Sigmoid colon (tissue), 7 donors: Measurements from ENCODE around the gene HDAC6. TPM values are rescaled to one million over a fixed set of nuclear protein-coding genes. Genes with fewer than 3 reads are reported as not detected.
"Not testable (repeated sequence)": the region's sequence is repeated elsewhere in the genome, so short reads cannot be mapped to it uniquely, and the experiment has no call there.

Source experiments
- DNase-seq: peaks from one replicate; pipeline ENCODE4 v3.0.0-alpha.2; 2019
- H3K27ac ChIP-seq, 4 donors: fragments of 200-600 bp; sonication (generic); one replicate each; pipeline ENCODE4 v1.5.1; 2016 to 2019; ENCODE audit warnings: mild to moderate bottlenecking in 1 of 4
- H3K27me3 ChIP-seq, 3 donors: fragments of 200-600 bp; sonication (generic); one replicate each; pipeline ENCODE4 v1.5.1; 2019; ENCODE audit warnings: mild to moderate bottlenecking in 1 of 3
- H3K36me3 ChIP-seq, 4 donors: fragments of 200-600 bp; sonication (generic); one replicate each; pipeline ENCODE4 v1.5.1; 2016 to 2019
- H3K4me1 ChIP-seq, 4 donors: fragments of 200-600 bp; sonication (generic); one replicate each; pipeline ENCODE4 v1.5.1; 2017 to 2019
- H3K4me3 ChIP-seq, 4 donors: fragments of 200-600 bp; sonication (generic); one replicate each; pipeline ENCODE4 v1.5.1; 2017 to 2019; ENCODE audit warnings: mild to moderate bottlenecking in 2 of 4, moderate library complexity in 1 of 4
- H3K9me3 ChIP-seq, 4 donors: fragments of 200-600 bp in 3 of 4; sonication (generic) in 3 of 4; one replicate each; pipeline versions ENCODE4 v1.5.1 to v1.6.1; 2013 to 2019
- EP300 ChIP-seq, 4 donors: sonication (generic); formaldehyde crosslinking; IDR thresholded peaks; one replicate each; pipeline ENCODE4 v1.6.1; 2017; ENCODE audit warnings: antibody characterized with exemption in 4 of 4
- POLR2A ChIP-seq, 2 donors: fragments of 450-650 bp; IDR thresholded peaks; one replicate each; pipeline ENCODE4 v1.6.1; 2016; ENCODE audit warnings: antibody characterized with exemption in 2 of 2, mild to moderate bottlenecking in 2 of 2, moderate library complexity in 2 of 2
- POLR2AphosphoS5 ChIP-seq, 4 donors: sonication (generic); formaldehyde crosslinking; IDR thresholded peaks; one replicate each; pipeline ENCODE4 v1.6.1; 2017; ENCODE audit warnings: antibody characterized with exemption in 4 of 4
- WGBS, 2 donors: extraction: QIAGEN DNeasy Blood & Tissue Kit; methylation state at CpG; one replicate each; pipeline ENCODE4 v1.1.7; 2013; 5-methylcytosine and 5-hydroxymethylcytosine counted together
- intact Hi-C: fragments of 100-400 bp; cut with DNase I; formaldehyde crosslinking; loops from one replicate; pipeline ENCODE4 v1.15.1; 2023
- polyA plus RNA-seq, 3 donors: library from polyadenylated mRNA; stranded (reverse); fragments of 200-250 nt; gene quantifications; one replicate each; pipeline ENCODE4 v1.2.3, GENCODE V29; 2013
- total RNA-seq, 4 donors: library from RNA; depleted of rRNA; stranded (reverse); fragments of >200 nt; gene quantifications; one replicate each; pipeline ENCODE4 v1.1.0, GENCODE V29; 2016
- TF ChIP-seq, protein P1 (sequence below), 4 experiments: fragments of 450-650 bp in 3 of 4; fragments of 200-600 bp in 1 of 4; IDR thresholded peaks; one replicate each; pipeline ENCODE4 v1.5.1; 2016 to 2019; ENCODE audit warnings: antibody characterized with exemption in 4 of 4, mild to moderate bottlenecking in 3 of 4, moderate library complexity in 2 of 4
- donor health status: healthy with polysubstance abuse.
- donor health status: Bipolar disorder and iron deficiency.
- donor health status: healthy.

Gene HDAC6
- total and polyA plus RNA-seq, 7 donors, result 22.2 to 110 (median 51.8) TPM

DNA sequence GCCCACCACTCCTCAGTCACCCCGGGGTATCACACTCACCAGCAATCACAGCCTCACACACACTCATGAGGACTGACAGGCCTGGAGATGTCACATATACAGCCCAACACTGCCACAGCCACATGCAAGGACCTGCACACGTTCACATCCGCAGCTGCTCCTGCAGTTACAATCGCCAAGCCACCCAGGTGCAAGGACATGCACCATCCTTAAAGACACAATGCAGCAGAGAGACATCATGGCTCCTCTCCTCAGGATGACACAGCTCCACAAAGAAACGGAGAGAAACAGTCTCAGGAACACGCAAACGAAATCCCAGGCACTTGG, 32.5 kb downstream of the HDAC6 start:
- no peak overlapping the region for H3K27ac ChIP-seq
- no peaks in the 10 kb centered on the region for H3K9me3 ChIP-seq
- intact Hi-C loops, result no loop called here
- peaks cover 0 to 12% (median 6%) of the 10 kb centered on the region in 4 donors for H3K4me1 ChIP-seq
- no peaks in the 10 kb centered on the region for H3K36me3 ChIP-seq
- DNase-seq, result no peak
- no peak for TF ChIP-seq POLR2A (IDR thresholded peaks at IDR 0.05)
- TF ChIP-seq POLR2AphosphoS5 (IDR thresholded peaks at IDR 0.05), result no peak
- H3K27me3 ChIP-seq, result peaks cover 10 to 48% (median 16%) of the 10 kb centered on the region in 3 donors
- WGBS, 2 donors, result 6 to 17% methylated on average over 7 of the region's 7 CpGs
- no peak overlapping the region for H3K4me3 ChIP-seq

DNA sequence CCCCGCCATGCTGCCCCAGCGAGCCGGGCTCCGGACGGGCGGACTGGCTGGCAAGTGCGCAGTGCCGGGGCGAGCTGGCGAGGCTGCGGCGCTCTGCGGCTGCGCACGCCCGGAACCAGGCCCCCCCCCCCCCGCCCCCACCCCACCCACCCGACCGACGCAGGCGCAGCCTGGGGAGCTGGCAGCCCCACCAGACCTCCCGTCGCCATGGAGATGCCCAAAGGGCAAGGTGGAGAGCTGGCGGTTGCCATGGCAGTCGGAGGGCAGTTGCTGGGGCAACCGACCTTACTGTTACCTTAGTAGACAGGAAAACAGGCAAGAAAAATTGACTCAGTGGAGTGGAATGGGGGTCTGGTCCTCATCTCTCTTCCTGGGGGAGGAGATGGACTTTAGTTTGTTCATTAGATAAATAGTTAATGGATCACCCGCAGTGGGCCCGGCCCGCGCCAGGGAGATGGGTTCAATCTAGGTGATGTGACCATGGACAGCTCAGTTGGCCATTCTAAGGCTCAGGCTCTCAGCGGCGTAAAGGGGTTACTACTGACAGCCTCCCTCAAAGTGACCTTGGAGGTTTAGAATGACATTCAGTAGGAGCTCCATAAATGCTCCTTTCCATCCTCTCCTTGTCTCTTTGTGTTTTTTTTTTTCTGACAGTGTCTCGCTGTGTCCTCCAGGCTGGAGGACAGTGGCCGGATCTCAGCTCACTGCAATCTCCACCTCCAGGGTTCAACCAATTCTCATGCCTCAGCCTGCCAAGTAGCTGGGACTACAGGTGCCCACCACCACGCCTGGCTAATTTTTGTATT, 33.9 kb downstream of the HDAC6 start, which contains the start of gene PCSK1N:
Gene PCSK1N, minus strand, starts transcription at position 87 of the 806 bp plus-strand sequence. Its CDS starts 78 bp downstream, at position 9.
- Histone ChIP-seq H3K9me3 (no peaks in the 10 kb centered on the region), H3K36me3 (no peaks in the 10 kb centered on the region), H3K27ac (no peak within 1 kb of the TSS), H3K4me3 (peak within 1 kb of the TSS in 2 of 4 donors; percentile 37 to 39), H3K27me3 (peaks cover 10 to 46% (median 16%) of the 10 kb centered on the region in 3 donors), H3K4me1 (peaks cover 0 to 12% (median 6%) of the 10 kb centered on the region in 4 donors)
- intact Hi-C loops, result no loop called here
- WGBS, 2 donors, result 12 to 16% methylated on average over 30 to 35 of the region's 35 CpGs
- TF ChIP-seq POLR2AphosphoS5 (IDR thresholded peaks at IDR 0.05) (no peak), POLR2A (IDR thresholded peaks at IDR 0.05) (no peak), EP300 (IDR thresholded peaks at IDR 0.05) (no peak)
- TF ChIP-seq, protein P1, sequence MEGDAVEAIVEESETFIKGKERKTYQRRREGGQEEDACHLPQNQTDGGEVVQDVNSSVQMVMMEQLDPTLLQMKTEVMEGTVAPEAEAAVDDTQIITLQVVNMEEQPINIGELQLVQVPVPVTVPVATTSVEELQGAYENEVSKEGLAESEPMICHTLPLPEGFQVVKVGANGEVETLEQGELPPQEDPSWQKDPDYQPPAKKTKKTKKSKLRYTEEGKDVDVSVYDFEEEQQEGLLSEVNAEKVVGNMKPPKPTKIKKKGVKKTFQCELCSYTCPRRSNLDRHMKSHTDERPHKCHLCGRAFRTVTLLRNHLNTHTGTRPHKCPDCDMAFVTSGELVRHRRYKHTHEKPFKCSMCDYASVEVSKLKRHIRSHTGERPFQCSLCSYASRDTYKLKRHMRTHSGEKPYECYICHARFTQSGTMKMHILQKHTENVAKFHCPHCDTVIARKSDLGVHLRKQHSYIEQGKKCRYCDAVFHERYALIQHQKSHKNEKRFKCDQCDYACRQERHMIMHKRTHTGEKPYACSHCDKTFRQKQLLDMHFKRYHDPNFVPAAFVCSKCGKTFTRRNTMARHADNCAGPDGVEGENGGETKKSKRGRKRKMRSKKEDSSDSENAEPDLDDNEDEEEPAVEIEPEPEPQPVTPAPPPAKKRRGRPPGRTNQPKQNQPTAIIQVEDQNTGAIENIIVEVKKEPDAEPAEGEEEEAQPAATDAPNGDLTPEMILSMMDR (IDR thresholded peaks at IDR 0.05), result no peak
- no peak for DNase-seq

DNA sequence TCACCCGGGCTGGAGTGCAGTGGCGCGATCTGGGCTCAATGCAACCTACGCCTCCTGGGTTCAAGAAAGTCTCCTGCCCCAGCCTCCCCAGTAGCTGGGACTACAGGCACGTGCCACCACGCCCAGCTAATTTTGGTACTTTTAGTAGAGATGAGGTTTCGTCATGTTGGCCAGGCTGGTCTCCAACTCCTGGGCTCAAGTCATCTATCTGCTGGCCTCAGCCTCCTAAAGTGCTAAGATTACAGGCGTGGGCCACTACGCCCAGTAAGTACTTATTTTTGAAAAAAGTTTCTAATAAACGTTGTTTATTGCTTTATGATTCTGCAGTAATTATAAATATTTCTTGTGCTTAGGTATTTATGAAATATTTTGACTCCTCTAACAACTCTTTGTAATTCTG, 37.8 kb downstream of the HDAC6 start:
- H3K27ac ChIP-seq, result no peak overlapping the region
- intact Hi-C loops, result no loop called here
- TF ChIP-seq POLR2AphosphoS5 (IDR thresholded peaks at IDR 0.05) (no peak), POLR2A (IDR thresholded peaks at IDR 0.05) (no peak), EP300 (IDR thresholded peaks at IDR 0.05) (no peak)
- TF ChIP-seq, protein P1 (IDR thresholded peaks at IDR 0.05), result no peak
- H3K4me1 ChIP-seq, result peaks cover 0 to 7% (median 6%) of the 10 kb centered on the region in 4 donors
- 63 to 89% methylated on average over 10 of the region's 10 CpGs for WGBS, 2 donors
- H3K36me3 ChIP-seq, result no peaks in the 10 kb centered on the region
- no peaks in the 10 kb centered on the region for H3K9me3 ChIP-seq
- DNase-seq, result no peak
- H3K27me3 ChIP-seq, result peaks cover 0 to 10% (median 6%) of the 10 kb centered on the region in 3 donors
- H3K4me3 ChIP-seq, result no peak overlapping the region

DNA sequence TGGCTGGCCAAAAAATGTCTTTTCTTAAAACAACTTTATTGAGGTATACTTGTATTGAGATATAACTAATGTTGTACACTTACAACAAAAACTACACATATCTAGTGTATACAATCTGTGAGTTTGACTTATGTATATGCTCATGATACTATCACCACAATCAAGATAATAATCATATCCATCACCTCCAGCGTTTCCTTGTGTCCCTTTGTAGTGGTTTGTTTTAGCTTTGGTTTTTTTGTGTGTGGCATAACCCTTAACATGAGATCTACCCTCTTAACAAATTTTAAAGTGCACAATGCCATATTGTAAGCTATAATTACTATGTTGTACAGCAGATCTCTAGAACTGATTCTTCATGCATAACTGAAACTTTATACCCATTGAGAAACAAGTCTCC, 47.0 kb downstream of the HDAC6 start:
- H3K36me3 ChIP-seq, result no peaks in the 10 kb centered on the region
- no peaks in the 10 kb centered on the region for H3K9me3 ChIP-seq
- H3K4me3 ChIP-seq, result no peak overlapping the region
- no peak overlapping the region for H3K27ac ChIP-seq
- H3K27me3 ChIP-seq, result no peaks in the 10 kb centered on the region
- no peaks in the 10 kb centered on the region for H3K4me1 ChIP-seq
- intact Hi-C loops, result no loop called here
- no peak for TF ChIP-seq POLR2AphosphoS5 (IDR thresholded peaks at IDR 0.05)
- TF ChIP-seq, protein P1 (IDR thresholded peaks at IDR 0.05), result no peak
- no peak for TF ChIP-seq POLR2A (IDR thresholded peaks at IDR 0.05)
- TF ChIP-seq EP300 (IDR thresholded peaks at IDR 0.05), result no peak
- DNase-seq, result no peak
- 41 to 66% methylated on average over 1 of the region's 1 CpG for WGBS, 2 donors

DNA sequence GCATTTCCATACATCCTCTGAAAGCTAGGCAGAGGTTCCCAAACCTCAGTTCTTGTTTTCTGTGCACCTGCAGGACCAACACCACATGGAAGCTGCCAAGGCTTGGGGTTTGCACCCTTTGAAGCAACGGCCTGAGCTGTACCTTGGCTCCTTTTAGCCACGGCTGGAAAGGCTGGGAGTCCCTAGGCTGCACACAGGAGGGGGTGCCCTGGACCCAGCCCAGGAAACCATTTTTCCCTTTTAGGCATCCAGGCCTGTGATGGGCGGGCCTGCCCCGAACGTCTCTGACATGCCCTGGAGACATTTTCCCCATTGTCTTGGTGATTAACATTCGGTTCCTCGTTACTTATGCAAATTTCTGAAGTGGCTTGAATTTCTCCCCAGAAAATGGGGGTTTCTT, 51.0 kb downstream of the HDAC6 start:
- 84 to 89% methylated on average over 7 of the region's 7 CpGs for WGBS, 2 donors
- no peak overlapping the region for H3K27ac ChIP-seq
- no peaks in the 10 kb centered on the region for H3K4me1 ChIP-seq
- no peak for DNase-seq
- TF ChIP-seq, protein P1 (IDR thresholded peaks at IDR 0.05), result no peak
- TF ChIP-seq POLR2AphosphoS5 (IDR thresholded peaks at IDR 0.05) (no peak), EP300 (IDR thresholded peaks at IDR 0.05) (no peak), POLR2A (IDR thresholded peaks at IDR 0.05) (no peak)
- intact Hi-C loops, result no loop called here
- H3K36me3 ChIP-seq, result no peaks in the 10 kb centered on the region
- H3K4me3 ChIP-seq, result no peak overlapping the region
- no peaks in the 10 kb centered on the region for H3K9me3 ChIP-seq
- H3K27me3 ChIP-seq, result no peaks in the 10 kb centered on the region

DNA sequence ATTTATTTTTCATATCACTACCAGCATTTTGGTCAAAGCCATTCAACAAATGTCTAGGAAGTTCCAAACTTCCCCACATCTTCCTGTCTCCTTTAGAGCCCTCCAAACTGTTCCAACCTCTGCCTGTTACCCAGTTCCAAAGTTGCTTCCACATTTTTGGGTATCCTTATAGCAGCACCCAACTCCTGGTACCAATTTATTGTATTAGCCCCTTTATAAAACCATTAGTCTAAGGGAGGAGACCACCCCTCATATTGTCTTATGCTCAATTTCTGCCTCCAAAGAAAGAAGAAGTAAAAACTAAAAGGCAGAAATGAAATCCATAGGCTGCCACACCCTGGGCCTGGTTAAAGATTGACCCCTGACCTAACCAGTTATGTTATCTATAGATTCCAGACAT, 51.6 kb downstream of the HDAC6 start:
- H3K36me3 ChIP-seq, H3K4me1 ChIP-seq, H3K27me3 ChIP-seq, DNase-seq, H3K4me3 ChIP-seq, H3K27ac ChIP-seq, intact Hi-C loops, H3K9me3 ChIP-seq: not testable (repeated sequence)

DNA sequence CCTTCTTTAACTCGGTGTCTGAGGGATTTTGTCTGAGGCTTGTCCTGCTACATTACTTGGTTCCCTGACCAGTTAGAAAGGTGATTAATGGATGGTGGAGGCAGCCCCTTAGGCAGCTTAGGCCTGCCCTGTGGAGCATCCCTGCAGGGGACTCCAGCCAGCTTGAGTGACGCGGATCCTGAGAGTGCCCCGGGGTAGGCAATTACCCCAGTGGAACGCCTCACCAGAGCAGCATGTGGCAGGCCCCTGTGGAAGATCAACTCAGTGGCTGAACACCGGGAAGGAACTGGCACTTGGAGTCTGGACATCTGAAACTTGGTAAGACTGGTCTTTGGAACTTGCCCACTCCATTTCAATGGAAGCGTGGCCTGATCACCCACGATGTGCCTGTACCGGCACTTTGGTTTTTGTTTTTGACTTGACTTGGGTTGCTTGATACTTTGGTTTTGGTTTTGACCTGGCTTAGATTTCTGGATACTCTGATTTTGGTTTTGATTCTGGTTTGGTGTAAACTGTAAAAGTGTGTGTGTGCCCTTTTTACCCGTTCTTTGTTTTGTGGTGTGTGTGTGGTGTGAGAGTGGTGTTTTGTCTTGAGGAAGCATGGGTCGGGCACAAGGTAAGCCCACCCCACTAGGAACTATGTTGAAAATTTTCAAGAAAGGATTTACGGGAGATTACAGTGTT, 52.4 kb downstream of the HDAC6 start:
- 93% methylated on average over 12 of the region's 12 CpGs for WGBS, 2 donors
- H3K27ac ChIP-seq, H3K4me3 ChIP-seq, H3K27me3 ChIP-seq, H3K4me1 ChIP-seq, DNase-seq, intact Hi-C loops, H3K36me3 ChIP-seq, H3K9me3 ChIP-seq: not testable (repeated sequence)
